Transverse colon (tissue), 4 donors: Measurements from ENCODE around the gene ZNF83. TPM values are rescaled to one million over a fixed set of nuclear protein-coding genes. Genes with fewer than 3 reads are reported as not detected.
"Not testable (repeated sequence)": the region's sequence is repeated elsewhere in the genome, so short reads cannot be mapped to it uniquely, and the experiment has no call there.

Experiments
- DNase-seq: peaks from one replicate; pipeline ENCODE4 v3.0.0-alpha.2; 2019
- H3K27ac ChIP-seq, 4 donors: fragments of 200-600 bp; sonication (generic); 2 replicates each; pipeline ENCODE4 v1.5.1; 2016 to 2018; ENCODE audit warnings: inconsistent platforms in 4 of 4
- H3K27me3 ChIP-seq: fragments of 200-600 bp; sonication (generic); 2 replicates; pipeline ENCODE4 v1.5.1; 2017; ENCODE audit warnings: inconsistent platforms
- H3K36me3 ChIP-seq, 4 donors: fragments of 200-600 bp; sonication (generic); 2 replicates each; pipeline ENCODE4 v1.5.1; 2017 to 2019; ENCODE audit warnings: inconsistent platforms in 4 of 4
- H3K4me1 ChIP-seq, 4 donors: fragments of 200-600 bp; sonication (generic); 2 replicates each; pipeline ENCODE4 v1.5.1; 2017 to 2020; ENCODE audit warnings: inconsistent platforms in 4 of 4
- H3K4me3 ChIP-seq, 4 donors: fragments of 200-600 bp; sonication (generic); 1 replicate in 1 of 4; 2 replicates in 3 of 4; pipeline versions ENCODE4 v1.5.1 to v1.6.1; 2017 to 2019; ENCODE audit warnings: inconsistent platforms in 4 of 4
- H3K9me3 ChIP-seq, 2 donors: fragments of 200-600 bp; sonication (generic); 2 replicates each; pipeline ENCODE4 v1.5.1; 2017 to 2019; ENCODE audit warnings: inconsistent platforms in 2 of 2
- EP300 ChIP-seq: sonication (generic); formaldehyde crosslinking; IDR thresholded peaks from one replicate; pipeline ENCODE4 v1.6.1; 2017; ENCODE audit warnings: antibody characterized with exemption, low read depth
- POLR2A ChIP-seq: fragments of 450-650 bp; IDR thresholded peaks from one replicate; pipeline ENCODE4 v1.6.1; 2016; ENCODE audit warnings: antibody characterized with exemption, mild to moderate bottlenecking, moderate library complexity
- POLR2AphosphoS5 ChIP-seq, 3 donors: sonication (generic); formaldehyde crosslinking; IDR thresholded peaks; one replicate each; pipeline ENCODE4 v1.6.1; 2016; ENCODE audit warnings: antibody characterized with exemption in 3 of 3
- WGBS, 2 donors: methylation state at CpG; one replicate each; pipeline ENCODE4 v1.1.5; 2018; ENCODE audit warnings: low coverage in 1 of 2; 5-methylcytosine and 5-hydroxymethylcytosine counted together
- in situ Hi-C, 4 donors: fragments of 200-750 bp; cut with MboI; loops; one replicate each; pipeline versions ENCODE4 v1.15.0 to v1.15.1; 2017; ENCODE audit warnings: low sequenced_read_pairs in 3 of 4, low pct_ligation_motif_present in 1 of 4, low pct_unique_long_range_greater_than_20kb in 1 of 4
- intact Hi-C: fragments of 100-400 bp; cut with DNase I; formaldehyde crosslinking; loops from one replicate; pipeline ENCODE4 v1.15.1; 2023; ENCODE audit warnings: low total_unique reads
- total RNA-seq, 4 donors: library from RNA; depleted of rRNA; stranded (reverse); fragments of >200 nt; gene quantifications; one replicate each; pipeline ENCODE4 v1.1.0, GENCODE V29; 2016
- TF ChIP-seq, protein P1 (sequence below), 5 experiments: fragments of 200-600 bp in 3 of 5; fragments of 450-650 bp in 2 of 5; sonication (generic) in 3 of 5; IDR thresholded peaks; 1 replicate in 2 of 5; 2 replicates in 3 of 5; pipeline ENCODE4 v1.5.1; 2016 to 2017; ENCODE audit warnings: antibody characterized with exemption in 5 of 5, inconsistent platforms in 3 of 5, mild to moderate bottlenecking in 2 of 5, moderate library complexity in 1 of 5

The ZNF83 gene
- total RNA-seq, 4 donors from 2014 or later: 13.3 to 55.6 (median 26.7) TPM

DNA sequence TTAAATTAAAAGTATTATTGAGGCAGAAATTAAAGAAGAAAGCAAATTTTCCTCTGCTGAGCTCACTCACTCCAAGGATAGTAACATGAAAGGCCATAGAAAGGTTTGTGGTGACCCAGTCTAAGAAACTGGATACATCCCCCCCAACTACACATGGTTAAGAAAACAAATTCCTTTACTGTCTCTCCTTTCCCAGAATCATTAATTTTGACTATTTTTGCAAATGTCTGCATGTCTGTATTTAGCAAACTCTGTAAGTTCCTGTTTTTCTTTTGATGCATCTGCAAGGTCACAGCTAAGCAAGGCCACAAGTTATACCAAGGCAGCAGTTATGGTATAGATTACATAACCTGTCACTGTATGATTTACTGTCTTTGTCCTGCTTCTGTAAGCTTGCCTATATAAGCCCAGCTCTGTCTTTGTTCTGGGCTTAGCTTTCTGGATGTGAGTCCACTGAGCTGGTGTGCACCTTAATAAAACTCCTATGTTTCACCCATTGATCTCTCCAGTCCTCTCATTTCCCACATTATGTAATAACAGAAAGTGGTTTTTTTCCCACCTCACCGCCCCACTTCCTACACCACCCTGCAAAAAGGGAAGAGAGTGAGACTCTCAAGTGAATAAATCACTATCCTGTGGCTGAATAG, 8.5 kb upstream of the ZNF83 start:
- in situ Hi-C loops: no loop called here
- intact Hi-C loops: no loop called here
- Histone ChIP-seq H3K27me3 (no peaks in the 10 kb centered on the region), H3K36me3 (no peaks in the 10 kb centered on the region), H3K27ac (no peak overlapping the region), H3K9me3 (peaks cover 8 to 20% of the 10 kb centered on the region in 2 donors), H3K4me1 (no peaks in the 10 kb centered on the region), H3K4me3 (no peak overlapping the region)
- WGBS, 2 donors: 92% methylated on average over 1 of the region's 1 CpG; no CpG with 5 or more reads in 1 of the 2 donors
- DNase-seq: no peak
- TF ChIP-seq POLR2AphosphoS5 (IDR thresholded peaks at IDR 0.05): no peak

DNA sequence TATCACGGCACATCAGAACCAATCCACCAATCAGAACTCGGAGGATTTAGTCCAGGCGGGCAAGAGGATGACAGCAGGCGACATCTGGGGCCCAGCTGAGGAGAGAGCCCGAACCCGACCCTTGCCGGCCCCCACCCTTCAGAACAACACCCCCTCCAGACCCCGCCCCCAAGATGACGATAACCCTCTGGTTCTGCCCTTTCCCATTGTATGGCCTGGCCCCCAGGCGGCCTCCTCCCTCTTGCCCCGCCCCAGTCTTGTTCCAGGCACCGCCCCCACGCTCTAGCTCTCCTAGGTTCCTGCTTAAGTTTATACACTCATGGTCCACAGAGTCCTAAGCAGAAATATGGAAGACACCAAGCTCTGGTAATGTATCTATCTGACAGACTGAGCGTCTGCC, 2.8 kb upstream of the ZNF83 start:
- no peak for DNase-seq
- Histone ChIP-seq H3K36me3 (no peaks in the 10 kb centered on the region), H3K27ac (no peak overlapping the region), H3K27me3 (no peaks in the 10 kb centered on the region), H3K4me3 (no peak overlapping the region), H3K9me3 (peaks cover 0 to 6% of the 10 kb centered on the region in 2 donors), H3K4me1 (peaks cover 0 to 16% (median 11%) of the 10 kb centered on the region in 4 donors)
- 81 to 84% methylated on average over 4 to 8 of the region's 14 CpGs for WGBS, 2 donors
- TF ChIP-seq EP300 (no peak), POLR2AphosphoS5 (IDR thresholded peaks at IDR 0.05) (no peak), POLR2A (no peak)
- TF ChIP-seq, protein P1, sequence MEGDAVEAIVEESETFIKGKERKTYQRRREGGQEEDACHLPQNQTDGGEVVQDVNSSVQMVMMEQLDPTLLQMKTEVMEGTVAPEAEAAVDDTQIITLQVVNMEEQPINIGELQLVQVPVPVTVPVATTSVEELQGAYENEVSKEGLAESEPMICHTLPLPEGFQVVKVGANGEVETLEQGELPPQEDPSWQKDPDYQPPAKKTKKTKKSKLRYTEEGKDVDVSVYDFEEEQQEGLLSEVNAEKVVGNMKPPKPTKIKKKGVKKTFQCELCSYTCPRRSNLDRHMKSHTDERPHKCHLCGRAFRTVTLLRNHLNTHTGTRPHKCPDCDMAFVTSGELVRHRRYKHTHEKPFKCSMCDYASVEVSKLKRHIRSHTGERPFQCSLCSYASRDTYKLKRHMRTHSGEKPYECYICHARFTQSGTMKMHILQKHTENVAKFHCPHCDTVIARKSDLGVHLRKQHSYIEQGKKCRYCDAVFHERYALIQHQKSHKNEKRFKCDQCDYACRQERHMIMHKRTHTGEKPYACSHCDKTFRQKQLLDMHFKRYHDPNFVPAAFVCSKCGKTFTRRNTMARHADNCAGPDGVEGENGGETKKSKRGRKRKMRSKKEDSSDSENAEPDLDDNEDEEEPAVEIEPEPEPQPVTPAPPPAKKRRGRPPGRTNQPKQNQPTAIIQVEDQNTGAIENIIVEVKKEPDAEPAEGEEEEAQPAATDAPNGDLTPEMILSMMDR (IDR thresholded peaks at IDR 0.05): no peak
- in situ Hi-C loops: no loop called here
- intact Hi-C loops: no loop called here

DNA sequence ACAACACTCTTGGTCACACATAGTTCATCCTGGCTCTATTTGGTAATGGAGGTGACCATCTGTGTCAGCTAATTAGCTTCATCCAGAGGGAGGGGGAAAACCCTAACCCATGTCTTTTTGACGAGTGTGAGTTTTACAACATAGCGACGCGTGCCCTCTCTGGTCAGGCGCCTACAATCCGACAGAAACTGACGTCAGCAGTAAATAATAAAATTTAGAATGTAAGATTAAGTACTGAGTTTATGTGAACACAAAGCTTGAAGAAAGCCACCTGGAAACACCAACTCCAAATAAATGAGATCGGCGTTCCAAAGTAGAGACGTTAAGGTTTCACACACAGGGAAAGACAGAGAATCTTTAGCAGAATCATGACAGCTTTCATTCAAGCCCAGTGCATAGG, 1.8 kb upstream of the ZNF83 start:
- Histone ChIP-seq H3K27ac (no peak overlapping the region), H3K36me3 (no peaks in the 10 kb centered on the region), H3K4me3 (no peak overlapping the region), H3K4me1 (peaks cover 0 to 16% (median 11%) of the 10 kb centered on the region in 4 donors), H3K27me3 (no peaks in the 10 kb centered on the region), H3K9me3 (no peaks in the 10 kb centered on the region)
- intact Hi-C loops: no loop called here
- TF ChIP-seq POLR2AphosphoS5 (IDR thresholded peaks at IDR 0.05): no peak
- DNase-seq: no peak
- in situ Hi-C loops: no loop called here
- 67 to 76% methylated on average over 4 to 10 of the region's 10 CpGs for WGBS, 2 donors

DNA sequence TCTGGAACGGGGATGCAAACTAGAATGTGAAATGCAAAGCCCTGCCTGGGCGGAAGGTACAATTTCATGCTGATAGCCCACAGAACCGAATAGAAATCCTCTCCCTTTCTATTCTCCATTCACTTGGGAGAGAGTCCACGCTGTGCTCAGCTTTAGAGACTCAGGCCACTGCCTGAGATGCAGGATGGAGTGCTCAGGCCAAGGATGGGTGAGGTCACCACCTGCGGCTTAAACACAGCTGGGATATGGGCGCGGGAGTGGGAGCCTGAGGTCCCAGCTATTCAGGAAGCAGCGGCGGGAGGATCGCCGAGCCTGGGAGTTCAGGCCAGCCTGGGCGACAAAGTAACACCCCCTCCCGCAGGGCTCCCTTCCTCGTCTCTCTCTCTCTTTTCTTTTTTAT, 446 bp upstream of the ZNF83 start:
- Histone ChIP-seq H3K36me3 (peaks cover 0 to 8% (median 0%) of the 10 kb centered on the region in 4 donors), H3K9me3 (no peaks in the 10 kb centered on the region), H3K27me3 (no peaks in the 10 kb centered on the region), H3K4me3 (peak overlapping the region in 3 of 4 donors; percentile 62 to 96 (median 65)), H3K4me1 (peaks cover 0 to 16% (median 11%) of the 10 kb centered on the region in 4 donors), H3K27ac (peak overlapping the region; percentile 86 to 94 (median 88))
- no peak for TF ChIP-seq EP300
- no peak for TF ChIP-seq POLR2AphosphoS5 (IDR thresholded peaks at IDR 0.05)
- TF ChIP-seq, protein P1 (IDR thresholded peaks at IDR 0.05): no peak
- no peak for TF ChIP-seq POLR2A
- in situ Hi-C loops: no loop called here
- WGBS, 2 donors: 20 to 35% methylated on average over 8 to 14 of the region's 14 CpGs
- intact Hi-C loops: no loop called here
- peak; percentile 16 for DNase-seq

DNA sequence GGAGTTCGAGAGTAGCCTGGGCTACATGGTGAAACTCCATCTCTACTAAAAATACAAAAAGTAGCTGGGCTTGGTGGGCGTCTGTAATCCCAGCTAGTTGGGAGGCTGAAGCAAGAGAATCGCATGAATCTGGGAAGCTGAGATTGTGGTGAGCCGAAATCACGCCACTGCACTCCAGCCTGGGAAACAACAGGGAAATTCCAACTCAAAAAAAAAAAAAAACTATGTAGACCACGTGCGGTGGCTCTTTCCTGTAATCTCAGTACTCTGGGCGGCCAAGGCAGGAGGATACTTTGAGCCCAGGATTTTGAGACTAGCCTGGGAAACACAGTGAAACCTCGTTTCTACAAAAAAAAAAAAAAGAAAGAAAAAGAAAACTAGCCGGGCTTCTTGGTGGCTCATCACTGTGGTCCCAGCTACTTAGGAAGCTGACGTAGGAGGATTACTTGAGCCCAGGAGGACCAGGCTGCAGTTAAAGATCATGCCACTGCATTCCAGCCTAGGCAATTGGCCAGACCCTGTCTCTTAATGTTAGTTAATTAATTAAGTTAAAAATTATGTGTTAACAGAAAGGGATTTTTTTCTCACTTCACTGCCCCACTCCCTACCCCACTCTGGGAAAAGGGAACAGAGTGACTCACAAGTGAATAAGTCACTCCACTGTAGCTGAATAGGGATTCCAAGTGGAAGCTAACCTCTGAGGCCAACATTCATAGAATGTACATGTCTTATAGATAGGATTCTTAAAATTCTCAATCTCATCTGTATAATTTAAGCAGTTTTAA, 2.2 kb downstream of the ZNF83 start:
- in situ Hi-C loops (no loop called here), intact Hi-C loops (no loop called here)
- Histone ChIP-seq H3K27ac (no peak overlapping the region), H3K36me3 (peaks cover 0 to 13% (median 0%) of the 10 kb centered on the region in 4 donors), H3K4me1 (peaks cover 0 to 16% (median 11%) of the 10 kb centered on the region in 4 donors), H3K4me3 (no peak overlapping the region), H3K27me3 (no peaks in the 10 kb centered on the region), H3K9me3 (no peaks in the 10 kb centered on the region)
- TF ChIP-seq, protein P1 (IDR thresholded peaks at IDR 0.05): no peak
- DNase-seq: no peak
- 84 to 86% methylated on average over 5 to 11 of the region's 11 CpGs for WGBS, 2 donors

DNA sequence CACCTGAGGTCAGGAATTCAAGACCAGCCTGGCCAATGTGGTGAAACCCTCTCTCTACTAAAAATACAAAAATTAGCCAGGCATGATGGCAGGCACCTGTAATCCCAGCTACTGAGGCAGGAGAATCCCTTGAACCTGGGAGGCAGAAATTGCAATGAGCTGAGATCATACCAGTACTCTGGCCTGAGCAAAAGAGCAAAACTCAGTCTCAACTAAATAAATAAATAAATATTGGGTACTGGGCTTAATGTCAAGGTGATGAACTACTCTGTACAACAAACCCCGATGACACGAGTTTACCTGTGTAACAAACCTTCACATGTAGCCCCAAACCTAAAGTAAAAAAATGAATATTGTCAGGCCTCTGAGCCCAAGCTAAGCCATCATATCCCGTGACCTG, 10.7 kb downstream of the ZNF83 start:
- DNase-seq, H3K4me3 ChIP-seq, intact Hi-C loops, H3K27ac ChIP-seq, H3K9me3 ChIP-seq, H3K27me3 ChIP-seq, H3K4me1 ChIP-seq, in situ Hi-C loops: not testable (repeated sequence)
- WGBS, 2 donors: 94 to 100% methylated on average over 3 of the region's 3 CpGs
- H3K36me3 ChIP-seq: peaks cover 0 to 34% (median 14%) of the 10 kb centered on the region in 4 donors
